Mesenchymal stem cell (in vitro differentiated cells and primary cell): ENCODE results near the gene ATP6V1A.
A peak's percentile ranks its signal among the peaks of the same experiment; 100 is the strongest.

Experiments used
- DNase-seq: peaks from one replicate; pipeline ENCODE4 v3.0.0-alpha.2; 2013
- H2AFZ ChIP-seq: one replicate; pipeline ENCODE4 v1.6.1; 2013; ENCODE audit warnings: low read depth, mild to moderate bottlenecking, control low read depth, inconsistent platforms, low read length, moderate library complexity
- H2AK5ac ChIP-seq: 2 replicates; pipeline ENCODE4 v1.6.1; 2013; ENCODE audit warnings: low read length, moderate library complexity, mild to moderate bottlenecking, inconsistent platforms; ENCODE audit not compliant: severe bottlenecking
- H2BK120ac ChIP-seq: one replicate; pipeline ENCODE4 v1.6.1; 2013; ENCODE audit warnings: low read depth, mild to moderate bottlenecking, inconsistent platforms, low read length, moderate library complexity
- H2BK12ac ChIP-seq, 2 experiments: one replicate each; pipeline ENCODE4 v1.6.1; 2013; ENCODE audit warnings: inconsistent platforms in 2 of 2, low read length in 2 of 2, mild to moderate bottlenecking in 2 of 2, moderate library complexity in 2 of 2, control low read depth in 1 of 2
- H2BK15ac ChIP-seq: one replicate; pipeline ENCODE4 v1.6.1; 2013; ENCODE audit warnings: mild to moderate bottlenecking, low read depth, inconsistent platforms; ENCODE audit not compliant: poor library complexity, severe bottlenecking
- H2BK5ac ChIP-seq: 2 replicates; pipeline ENCODE4 v1.6.1; 2013; ENCODE audit warnings: low read depth, mild to moderate bottlenecking, low read length, control low read depth, inconsistent platforms; ENCODE audit not compliant: poor library complexity, severe bottlenecking
- H3K14ac ChIP-seq, 2 experiments: one replicate each; pipeline ENCODE4 v1.6.1; 2013; ENCODE audit warnings: inconsistent platforms in 2 of 2, low read length in 2 of 2, control low read depth in 1 of 2, mild to moderate bottlenecking in 1 of 2, moderate library complexity in 1 of 2
- H3K18ac ChIP-seq, 2 experiments: one replicate each; pipeline ENCODE4 v1.6.1; 2013; ENCODE audit warnings: inconsistent platforms in 2 of 2, low read length in 2 of 2, control low read depth in 1 of 2, low read depth in 1 of 2, mild to moderate bottlenecking in 1 of 2
- H3K23ac ChIP-seq, 2 experiments: one replicate each; pipeline ENCODE4 v1.6.1; 2013; ENCODE audit warnings: inconsistent platforms in 2 of 2, low read length in 2 of 2, mild to moderate bottlenecking in 2 of 2, moderate library complexity in 2 of 2, control low read depth in 1 of 2
- H3K27ac ChIP-seq: 2 replicates; pipeline ENCODE4 v1.5.1; 2013; ENCODE audit warnings: mild to moderate bottlenecking, moderate library complexity, low read length, control low read depth, inconsistent platforms; ENCODE audit not compliant: poor library complexity, severe bottlenecking
- H3K27me3 ChIP-seq, 2 experiments: 2 replicates each; pipeline versions ENCODE4 v1.6.1 to v1.7.0; 2013; ENCODE audit warnings: low read length in 2 of 2, mild to moderate bottlenecking in 2 of 2, moderate library complexity in 2 of 2, control low read depth in 1 of 2, inconsistent platforms in 1 of 2; ENCODE audit not compliant: control insufficient read depth in 1 of 2, insufficient read depth in 1 of 2
- H3K36me3 ChIP-seq, 2 experiments: 2 replicates each; pipeline versions ENCODE4 v1.6.1 to v1.7.0; 2013; ENCODE audit warnings: low read length in 2 of 2, control low read depth in 1 of 2, inconsistent platforms in 1 of 2, low read depth in 1 of 2, mild to moderate bottlenecking in 1 of 2; ENCODE audit not compliant: insufficient read depth in 2 of 2, control insufficient read depth in 1 of 2
- H3K4ac ChIP-seq, 2 experiments: one replicate each; pipeline ENCODE4 v1.6.1; 2013; ENCODE audit warnings: inconsistent platforms in 2 of 2, low read length in 2 of 2, mild to moderate bottlenecking in 2 of 2, moderate library complexity in 2 of 2, control low read depth in 1 of 2, low read depth in 1 of 2
- H3K4me1 ChIP-seq: 2 replicates; pipeline ENCODE4 v1.6.1; 2013; ENCODE audit warnings: low read depth, low read length, control low read depth; ENCODE audit not compliant: control insufficient read depth, insufficient read depth
- H3K4me2 ChIP-seq: 2 replicates; pipeline ENCODE4 v1.6.1; 2013; ENCODE audit warnings: low read length, mild to moderate bottlenecking, inconsistent platforms; ENCODE audit not compliant: poor library complexity, severe bottlenecking
- H3K4me3 ChIP-seq, 2 experiments: 2 replicates each; pipeline versions ENCODE4 v1.5.1 to v1.7.0; 2013; ENCODE audit warnings: low read length in 2 of 2, mild to moderate bottlenecking in 2 of 2, control low read depth in 1 of 2, low read depth in 1 of 2; ENCODE audit not compliant: insufficient read depth in 1 of 2
- H3K79me1 ChIP-seq: replicated peaks from 2 replicates; pipeline ENCODE4 v1.6.1; 2013; ENCODE audit warnings: mild to moderate bottlenecking, control low read depth, low read length, inconsistent platforms; ENCODE audit not compliant: poor library complexity, severe bottlenecking
- H3K9ac ChIP-seq: 2 replicates; pipeline ENCODE4 v1.7.0; 2013; ENCODE audit warnings: mild to moderate bottlenecking, low read length, moderate library complexity
- H3K9me3 ChIP-seq: 2 replicates; pipeline ENCODE4 v1.7.0; 2013; ENCODE audit warnings: mild to moderate bottlenecking, low read length; ENCODE audit not compliant: control insufficient read depth
- H4K8ac ChIP-seq: one replicate; pipeline ENCODE4 v1.6.1; 2013; ENCODE audit warnings: inconsistent platforms, mild to moderate bottlenecking, low read length, moderate library complexity
- H4K91ac ChIP-seq: one replicate; pipeline ENCODE4 v1.6.1; 2013; ENCODE audit warnings: mild to moderate bottlenecking, low read length, inconsistent platforms
- WGBS: methylation state at CpG from one replicate; pipeline ENCODE4 v1.1.7; 2013; ENCODE audit warnings: mixed read lengths; 5-methylcytosine and 5-hydroxymethylcytosine counted together

Gene ATP6V1A

GRCh38 chr3:113728661-113729060 lies 18.2 kb upstream of the ATP6V1A start:
- Histone ChIP-seq H3K4me1 (no peaks in the 10 kb centered on the region), H3K4ac (no peak overlapping the region), H4K91ac (no peak overlapping the region), H3K4me2 (no peak overlapping the region), H3K18ac (no peak overlapping the region), H2BK12ac (no peak overlapping the region), H2BK15ac (no peak overlapping the region), H2AK5ac (no peak overlapping the region), H3K14ac (no peak overlapping the region), H2AFZ (no peak overlapping the region), H3K27ac (no peak overlapping the region), H3K36me3 (peaks cover 9 to 55% of the 10 kb centered on the region in 2 experiments), H3K79me1 (peaks cover 8% of the 10 kb centered on the region), H3K27me3 (no peaks in the 10 kb centered on the region), H2BK5ac (no peak overlapping the region), H3K9ac (no peak overlapping the region), H4K8ac (no peak overlapping the region), H3K9me3 (no peaks in the 10 kb centered on the region), H2BK120ac (no peak overlapping the region), H3K23ac (no peak overlapping the region), H3K4me3 (no peak overlapping the region)
- no peak for DNase-seq
- 85% methylated on average over 2 of the region's 2 CpGs for WGBS

GRCh38 chr3:113730550-113730949 lies 16.3 kb upstream of the ATP6V1A start:
- no peak overlapping the region for H4K91ac ChIP-seq
- H3K14ac ChIP-seq = no peak overlapping the region
- no peak overlapping the region for H3K23ac ChIP-seq
- H3K79me1 ChIP-seq = peaks cover 4% of the 10 kb centered on the region
- H3K36me3 ChIP-seq = peaks cover 9 to 39% of the 10 kb centered on the region in 2 experiments
- H2BK12ac ChIP-seq = no peak overlapping the region
- no peak overlapping the region for H2BK120ac ChIP-seq
- H2AFZ ChIP-seq = no peak overlapping the region
- H3K9ac ChIP-seq = no peak overlapping the region
- H2BK5ac ChIP-seq = no peak overlapping the region
- H4K8ac ChIP-seq = no peak overlapping the region
- no peak overlapping the region for H2BK15ac ChIP-seq
- H3K27ac ChIP-seq = no peak overlapping the region
- H3K4me1 ChIP-seq = no peaks in the 10 kb centered on the region
- 83% methylated on average over 1 of the region's 1 CpG for WGBS
- no peak for DNase-seq
- no peaks in the 10 kb centered on the region for H3K27me3 ChIP-seq
- H3K18ac ChIP-seq = no peak overlapping the region
- no peak overlapping the region for H3K4ac ChIP-seq
- no peak overlapping the region for H3K4me2 ChIP-seq
- no peaks in the 10 kb centered on the region for H3K9me3 ChIP-seq
- H2AK5ac ChIP-seq = no peak overlapping the region
- no peak overlapping the region for H3K4me3 ChIP-seq

- H2AK5ac ChIP-seq = no peak overlapping the region
- H2BK12ac ChIP-seq = no peak overlapping the region
- peaks cover 9 to 37% of the 10 kb centered on the region in 2 experiments for H3K36me3 ChIP-seq
- H3K27ac ChIP-seq = no peak overlapping the region
- H2BK120ac ChIP-seq = no peak overlapping the region
- no peak overlapping the region for H2BK5ac ChIP-seq
- H3K79me1 ChIP-seq = peaks cover 4% of the 10 kb centered on the region
- H3K27me3 ChIP-seq = no peaks in the 10 kb centered on the region
- H3K4ac ChIP-seq = no peak overlapping the region
- no peak overlapping the region for H3K9ac ChIP-seq
- no peak overlapping the region for H2BK15ac ChIP-seq
- no peaks in the 10 kb centered on the region for H3K4me1 ChIP-seq
- no peaks in the 10 kb centered on the region for H3K9me3 ChIP-seq
- no peak overlapping the region for H2AFZ ChIP-seq
- DNase-seq = no peak
- H3K18ac ChIP-seq = no peak overlapping the region
- H3K4me3 ChIP-seq = no peak overlapping the region
- no peak overlapping the region for H3K23ac ChIP-seq
- no peak overlapping the region for H4K8ac ChIP-seq
- no peak overlapping the region for H4K91ac ChIP-seq
- H3K4me2 ChIP-seq = no peak overlapping the region
- H3K14ac ChIP-seq = no peak overlapping the region
- WGBS = 93% methylated on average over 3 of the region's 4 CpGs
Observed at GRCh38 chr3:113731694-113732093, 15.1 kb upstream of the ATP6V1A start.

- Histone ChIP-seq H3K14ac (no peak overlapping the region), H3K9me3 (no peaks in the 10 kb centered on the region), H3K27ac (no peak overlapping the region), H3K9ac (peak overlapping the region; percentile 68), H2BK15ac (no peak overlapping the region), H2AK5ac (no peak overlapping the region), H3K4me2 (no peak overlapping the region), H3K4me1 (no peaks in the 10 kb centered on the region), H2BK120ac (no peak overlapping the region), H3K27me3 (no peaks in the 10 kb centered on the region), H2BK5ac (no peak overlapping the region), H3K23ac (no peak overlapping the region), H3K4me3 (no peak overlapping the region), H3K36me3 (peaks cover 0 to 17% of the 10 kb centered on the region in 2 experiments), H3K4ac (no peak overlapping the region), H3K18ac (no peak overlapping the region), H2BK12ac (no peak overlapping the region), H2AFZ (no peak overlapping the region), H4K8ac (no peak overlapping the region), H3K79me1 (peaks cover 4% of the 10 kb centered on the region), H4K91ac (no peak overlapping the region)
- 67% methylated on average over 3 of the region's 3 CpGs for WGBS
- peak; percentile 79 for DNase-seq
Observed at GRCh38 chr3:113736548-113737089, 10.2 kb upstream of the ATP6V1A start.
